ENCODE measurements around the gene PHPT1.
A peak's percentile ranks its signal among the peaks of the same experiment; 100 is the strongest.
"Not testable (repeated sequence)": the region's sequence is repeated elsewhere in the genome, so short reads cannot be mapped to it uniquely, and the experiment has no call there.

PHPT1 gene

DNA sequence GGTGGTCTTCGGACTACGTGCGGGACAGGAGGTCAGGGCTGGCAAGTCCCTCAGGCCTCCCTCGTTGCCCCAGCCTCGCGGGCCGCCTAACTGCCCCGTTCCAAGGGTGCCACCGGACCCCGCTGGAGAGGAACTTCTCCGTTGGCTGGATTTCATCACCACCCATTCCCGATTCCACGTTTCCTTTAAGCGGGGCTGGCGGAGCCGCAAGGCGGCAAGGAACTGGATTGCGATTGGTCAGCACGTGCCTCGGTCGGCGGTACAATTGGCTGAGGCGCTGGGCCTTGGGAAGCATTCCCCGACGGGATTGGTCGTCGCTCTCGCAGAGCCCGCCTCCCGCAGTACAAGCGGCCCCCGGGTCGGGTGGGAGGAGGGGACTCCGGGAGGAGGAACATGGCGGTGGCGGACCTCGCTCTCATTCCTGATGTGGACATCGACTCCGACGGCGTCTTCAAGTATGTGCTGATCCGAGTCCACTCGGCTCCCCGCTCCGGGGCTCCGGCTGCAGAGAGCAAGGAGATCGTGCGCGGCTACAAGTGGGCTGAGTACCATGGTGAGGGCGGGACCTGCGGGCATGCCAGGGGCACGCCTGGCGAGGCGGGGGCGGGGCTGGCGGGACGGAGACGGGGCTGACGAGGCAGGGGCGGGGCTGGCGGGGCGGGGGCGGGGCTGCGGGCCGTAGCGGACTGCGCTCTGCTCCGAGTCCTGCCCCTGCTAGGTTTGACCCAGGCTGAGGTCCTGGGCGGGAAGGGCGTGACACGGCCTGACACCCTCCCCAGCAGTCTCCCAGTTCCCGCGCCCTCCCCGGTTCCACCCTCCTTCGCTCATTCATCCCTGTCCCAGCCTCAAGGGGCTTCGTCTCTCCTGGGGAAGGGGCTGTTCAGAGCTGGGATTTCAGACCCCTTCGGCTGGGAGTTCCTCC is at the start of gene PHPT1:
Gene PHPT1 (plus strand): TSS at position 372 of the 922 bp plus-strand sequence. CDS start 22 bp downstream, at position 394.
- peak; percentile 100 for DNase-seq

DNA sequence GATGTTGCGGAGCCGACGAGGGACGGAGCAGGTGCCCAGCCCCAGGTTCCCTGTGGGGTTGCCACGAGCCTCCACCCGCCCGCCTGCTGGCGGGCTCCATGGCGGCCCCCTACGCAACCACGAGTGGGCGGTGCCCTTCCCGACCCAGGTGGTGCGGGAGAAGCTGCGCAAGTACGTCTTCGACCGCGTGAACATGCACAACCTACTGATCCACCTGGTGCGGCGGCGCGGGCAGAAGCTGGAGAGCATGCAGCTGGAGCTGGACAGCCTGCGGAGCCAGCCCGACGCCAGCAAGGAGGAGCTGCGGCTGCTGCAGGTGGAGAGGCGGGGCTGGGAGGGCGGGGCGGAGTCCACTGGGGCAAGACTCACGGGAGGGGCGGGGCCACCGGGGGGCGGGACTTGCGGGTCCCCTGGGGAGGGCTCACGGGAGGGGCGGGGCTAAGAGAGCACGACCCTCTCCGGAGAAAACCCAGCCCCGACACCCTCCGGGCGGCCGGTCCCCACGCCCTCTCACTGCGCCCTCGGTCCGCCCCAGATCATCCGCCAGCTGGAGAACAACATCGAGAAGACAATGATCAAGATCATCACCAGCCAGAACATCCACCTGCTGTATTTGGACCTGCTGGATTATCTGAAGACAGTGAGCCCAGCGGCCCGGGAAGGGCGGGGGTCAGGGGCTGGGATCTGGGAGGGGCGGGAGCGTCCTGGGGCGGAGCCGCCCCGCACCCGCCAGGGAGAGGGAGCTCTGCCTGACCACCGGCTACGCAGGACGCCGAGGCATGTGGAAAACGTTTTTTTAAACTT is 49.2 kb upstream of the PHPT1 start:
- DNase-seq: peak; percentile 42 to 87 (median 69)

DNA sequence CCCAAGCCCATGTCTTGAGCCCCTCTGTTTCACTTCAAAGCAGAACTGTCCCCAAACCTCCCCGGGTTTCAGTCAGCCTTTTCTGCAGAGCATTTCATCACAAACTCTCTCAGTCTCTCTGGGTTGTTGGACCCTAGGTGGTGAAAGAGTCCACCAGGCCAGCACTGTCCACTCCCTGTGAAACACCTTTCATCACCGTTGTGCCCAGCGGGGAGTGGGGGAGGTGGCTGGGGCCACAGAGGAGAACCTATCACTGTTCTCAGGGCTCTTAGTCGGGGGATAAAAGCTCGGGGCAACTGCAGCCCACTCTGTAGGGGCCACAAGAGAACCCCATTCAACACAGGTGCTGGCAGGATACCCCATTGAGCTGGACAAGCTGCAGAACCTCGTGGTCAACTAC is 46.9 kb upstream of the PHPT1 start:
- no peak for DNase-seq

DNA sequence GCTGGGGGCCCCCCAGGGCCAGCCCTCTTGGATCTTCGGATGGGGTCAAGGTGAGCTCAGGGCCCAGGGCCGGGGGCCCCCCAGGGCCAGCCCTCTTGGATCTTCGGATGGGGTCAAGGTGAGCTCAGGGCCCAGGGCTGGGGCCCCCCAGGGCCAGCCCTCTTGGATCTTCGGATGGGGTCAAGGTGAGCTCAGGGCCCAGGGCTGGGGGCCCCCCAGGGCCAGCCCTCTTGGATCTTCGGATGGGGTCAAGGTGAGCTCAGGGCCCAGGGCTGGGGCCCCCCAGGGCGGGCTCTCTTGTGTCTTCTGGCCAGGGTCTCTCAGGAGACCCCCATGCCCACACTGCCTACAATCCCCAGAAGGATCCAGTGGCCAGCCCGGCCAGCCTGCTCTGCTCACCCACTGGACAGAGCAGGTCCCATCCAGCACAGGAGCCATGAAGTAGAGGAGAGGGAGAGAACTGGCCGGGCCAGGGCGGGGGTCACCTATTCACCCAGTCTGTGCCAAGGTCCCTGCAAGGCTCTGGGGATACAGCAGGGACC is 46.1 kb upstream of the PHPT1 start:
- not testable (repeated sequence) for DNase-seq

DNA sequence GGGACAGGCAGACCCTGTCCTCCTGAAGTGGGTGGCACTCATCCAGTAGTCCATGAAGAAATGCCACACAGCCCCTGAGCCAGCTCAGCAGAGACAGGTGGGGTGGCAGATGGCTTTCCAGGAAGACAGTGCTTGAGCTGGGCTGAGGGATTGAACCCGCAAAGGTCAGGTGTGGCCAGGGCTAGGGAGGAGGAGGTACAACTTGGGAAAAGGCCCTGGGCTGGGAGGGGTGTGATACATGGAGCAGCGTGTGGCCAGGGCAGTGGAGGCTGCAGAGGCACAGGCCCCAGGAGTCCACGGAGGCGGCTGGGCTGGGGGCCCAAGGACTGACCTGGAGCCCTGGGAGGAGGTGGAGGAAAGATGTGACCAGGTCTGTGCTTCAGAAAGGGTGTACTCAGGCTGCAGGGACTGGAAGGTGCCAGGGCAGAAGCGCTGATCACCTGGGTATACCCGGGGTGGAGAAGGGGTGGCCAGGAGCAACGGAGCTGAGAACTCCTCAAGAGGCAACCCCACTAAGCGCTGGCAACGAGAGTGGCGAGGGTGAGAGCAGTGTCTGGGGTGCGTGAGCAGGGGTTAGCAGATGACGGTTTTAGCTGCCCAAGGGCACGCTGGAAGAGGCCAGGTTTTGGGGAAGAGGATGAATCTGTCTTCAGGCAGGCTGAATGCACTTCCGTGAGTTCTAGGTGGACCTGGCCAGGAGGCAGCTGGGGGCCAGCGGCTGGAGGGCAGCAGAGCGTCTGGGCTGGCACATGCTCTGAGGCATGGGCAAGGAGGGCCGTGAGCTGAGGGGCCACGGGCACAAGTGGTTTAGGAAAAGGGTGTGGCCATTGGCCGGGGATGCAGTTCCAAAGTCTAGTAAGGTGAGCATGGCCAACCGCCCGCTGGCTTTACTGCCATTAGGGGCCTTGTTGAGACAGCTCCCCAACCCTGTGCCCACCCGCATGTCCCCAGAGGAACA is 45.4 kb upstream of the PHPT1 start:
- DNase-seq: no peak

DNA sequence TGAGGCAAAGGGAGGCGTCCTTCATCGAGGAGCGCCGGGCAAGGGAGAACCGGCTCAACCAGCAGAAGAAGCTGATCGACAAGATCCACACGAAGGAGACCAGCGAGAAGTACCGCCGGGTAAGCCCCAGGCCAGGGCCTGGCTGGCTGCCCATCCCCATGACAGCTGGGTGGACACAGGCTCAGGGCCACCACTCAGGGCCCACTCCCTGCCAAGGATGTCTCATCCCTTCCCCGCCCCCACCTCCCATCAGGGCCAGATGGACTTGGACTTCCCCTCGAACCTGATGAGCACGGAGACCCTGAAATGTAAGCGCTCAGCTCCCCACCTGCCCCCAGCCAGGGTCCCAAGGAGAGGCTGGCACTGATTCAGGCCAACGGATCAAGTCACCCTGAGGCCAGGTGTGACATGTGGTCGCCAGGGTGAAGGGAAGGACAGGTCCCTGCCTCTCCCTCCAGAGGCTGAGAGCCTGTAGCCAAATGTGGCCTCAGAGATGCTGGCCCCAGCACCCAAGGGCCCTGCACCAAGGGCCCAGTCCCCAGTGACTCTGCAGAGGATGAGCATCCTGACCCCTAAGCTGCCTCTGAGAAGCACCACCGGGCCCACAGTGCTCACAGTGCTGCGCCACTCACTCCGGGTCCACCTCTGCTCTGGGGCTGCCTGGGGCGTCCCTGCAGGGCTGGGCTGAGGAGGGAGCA is 44.6 kb upstream of the PHPT1 start:
- DNase-seq: no peak

DNA sequence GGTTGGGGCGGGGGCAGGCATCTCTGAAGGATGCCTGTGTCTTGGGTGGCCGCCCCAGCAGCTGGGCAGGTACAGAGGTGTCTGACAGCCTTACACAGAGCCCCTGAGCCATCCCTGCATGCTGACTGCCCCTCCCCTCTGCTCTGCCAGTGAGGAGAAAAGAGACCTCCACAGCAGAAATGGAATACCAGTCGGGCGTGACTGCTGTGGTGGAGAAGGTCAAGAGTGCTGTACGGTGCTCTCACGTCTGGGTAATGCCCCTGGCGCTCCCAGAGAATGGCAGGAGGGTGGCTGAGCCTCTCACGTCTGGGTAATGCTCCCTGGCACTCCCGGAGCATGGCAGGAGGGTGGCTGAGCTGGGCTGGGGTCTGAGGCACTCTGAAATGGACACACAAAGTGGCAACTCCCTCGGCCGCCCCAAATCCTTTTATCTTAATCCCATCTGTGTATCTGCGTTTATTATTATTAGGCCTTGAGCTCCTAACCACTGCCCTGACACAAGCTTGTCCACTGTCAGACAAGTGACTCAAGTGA is 43.9 kb upstream of the PHPT1 start:
- no peak for DNase-seq

DNA sequence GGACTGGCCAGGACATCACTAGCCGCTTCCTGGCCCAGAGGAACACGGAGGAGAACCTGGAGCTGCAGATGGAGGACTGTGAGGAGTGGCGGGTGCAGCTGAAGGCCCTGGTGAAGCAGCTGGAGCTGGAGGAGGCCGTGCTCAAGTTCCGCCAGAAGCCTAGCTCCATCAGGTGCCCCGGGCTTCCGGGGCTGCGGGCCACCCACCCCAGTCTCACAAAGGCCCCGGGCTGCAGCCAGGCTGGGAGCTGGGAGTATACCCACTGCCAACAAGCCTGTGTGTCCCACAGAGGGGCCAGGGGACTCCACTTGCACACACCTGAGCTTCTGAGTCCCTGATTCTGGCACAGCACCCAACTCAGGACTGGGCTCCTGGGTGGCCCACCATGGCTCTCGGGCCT is 43.1 kb upstream of the PHPT1 start:
- DNase-seq: no peak

GRCh38 chr9:136806631-136807201 is 42.5 kb upstream of the PHPT1 start:
- no peak for DNase-seq

DNA sequence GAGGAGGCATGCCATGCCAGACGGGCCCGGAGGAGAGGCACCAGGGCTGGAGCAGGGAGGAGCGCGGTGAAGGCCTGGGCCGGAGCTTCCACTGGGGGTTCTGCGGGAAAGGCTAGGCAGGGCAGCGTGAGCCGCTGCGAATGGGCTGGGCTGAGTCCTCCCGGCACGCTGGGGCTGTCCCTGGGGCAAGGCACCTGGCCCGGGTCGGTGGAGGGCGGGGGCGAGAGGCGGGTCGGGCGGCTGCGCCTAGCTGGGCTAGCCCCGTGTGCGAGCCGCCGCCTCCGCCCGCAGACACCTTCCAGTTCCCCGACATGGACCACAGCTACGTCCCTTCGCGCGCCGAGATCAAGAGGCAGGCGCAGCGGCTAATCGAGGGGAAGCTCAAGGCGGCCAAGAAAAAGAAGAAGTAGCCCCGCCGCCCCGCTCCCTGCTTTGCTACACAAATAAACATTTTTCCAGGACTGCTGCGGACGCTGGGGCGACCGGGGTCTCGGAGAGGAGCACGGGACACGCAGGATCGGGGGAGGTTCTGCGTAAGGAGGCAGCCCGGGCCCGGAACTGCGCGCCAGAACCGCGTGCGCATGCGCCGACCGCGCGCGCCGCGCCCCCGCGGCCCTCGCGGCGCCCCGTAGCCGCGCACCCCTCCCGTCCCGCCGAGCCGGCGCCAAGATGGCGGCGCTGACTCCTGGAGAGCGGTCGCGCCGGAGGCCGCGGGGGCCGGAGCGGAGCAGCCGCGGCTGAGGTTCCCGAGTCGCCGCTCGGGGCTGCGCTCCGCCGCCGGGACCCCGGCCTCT is 41.7 kb upstream of the PHPT1 start, which contains the start of gene RABL6:
Gene RABL6 (plus strand): TSS at position 668 of the 794 bp plus-strand sequence. CDS start 249 bp downstream, outside the sequence.
- peak; percentile 86 to 96 (median 93) for DNase-seq

- peak in 1 of 3 donors; percentile 45 for DNase-seq
Observed at GRCh38 chr9:136808075-136808805, 41.0 kb upstream of the PHPT1 start.

DNA sequence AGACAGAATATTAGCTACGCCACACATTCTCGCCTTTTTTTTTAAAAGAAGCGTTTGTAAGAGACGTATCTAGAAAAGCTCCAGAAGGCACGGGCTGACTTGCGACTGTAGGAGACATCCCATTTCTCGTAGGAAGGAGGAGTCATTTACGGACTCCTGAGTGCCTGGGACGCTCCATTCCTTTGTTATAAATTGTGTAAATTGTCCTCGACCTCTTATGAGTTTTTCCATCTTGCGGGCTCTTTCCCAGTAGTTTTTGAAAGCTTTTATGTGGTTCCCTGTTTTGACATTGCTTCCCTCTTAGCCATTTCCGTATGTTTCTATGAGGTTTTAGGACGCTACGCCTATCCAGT is 40.4 kb upstream of the PHPT1 start:
- DNase-seq: peak in 1 of 3 donors; percentile 25

GRCh38 chr9:136814725-136815421 is 34.3 kb upstream of the PHPT1 start:
- DNase-seq: no peak

- no peak for DNase-seq
Observed at GRCh38 chr9:136815422-136815782, 33.8 kb upstream of the PHPT1 start.

- DNase-seq: peak; percentile 48 to 72 (median 56)
Observed at GRCh38 chr9:136820971-136821825, 28.0 kb upstream of the PHPT1 start.

DNA sequence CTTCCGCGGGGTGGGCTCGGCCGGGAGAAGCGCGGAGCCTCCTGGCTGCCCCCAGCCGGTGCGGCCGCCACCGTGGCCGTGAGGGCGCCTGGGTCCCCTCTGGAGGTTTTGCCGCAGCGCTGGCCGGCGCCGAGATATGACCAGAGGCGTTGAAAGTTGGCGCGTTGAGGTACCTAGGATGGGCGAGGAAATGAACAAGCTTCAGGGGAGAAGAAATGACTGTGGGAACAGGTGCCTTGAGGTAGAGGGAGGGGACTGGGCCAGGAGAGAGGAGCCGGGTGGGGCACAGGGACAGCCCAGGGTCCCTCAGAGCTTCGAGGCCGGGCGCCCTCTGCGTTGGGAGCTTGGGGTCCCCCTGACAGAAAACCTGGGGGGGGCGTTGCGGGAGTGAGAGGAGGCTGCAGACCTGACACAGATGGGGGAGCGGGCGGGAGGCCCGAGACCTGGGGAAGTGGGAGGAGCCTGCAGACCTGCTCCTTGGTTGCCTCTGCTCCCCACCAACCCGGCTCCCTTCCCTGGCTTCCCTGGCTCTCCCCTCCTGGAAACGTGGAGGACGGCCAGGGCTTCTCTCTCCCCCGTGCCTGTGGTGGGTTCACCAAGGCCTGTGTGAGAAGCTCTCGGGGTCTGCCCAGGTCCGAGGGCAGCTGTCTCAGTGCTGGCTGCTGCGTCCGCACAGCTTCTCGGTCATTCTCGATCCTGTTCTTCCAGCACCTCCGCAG is 27.2 kb upstream of the PHPT1 start:
- no peak for DNase-seq
